ENCODE data around the gene AGAP1.

Gene AGAP1

DNA sequence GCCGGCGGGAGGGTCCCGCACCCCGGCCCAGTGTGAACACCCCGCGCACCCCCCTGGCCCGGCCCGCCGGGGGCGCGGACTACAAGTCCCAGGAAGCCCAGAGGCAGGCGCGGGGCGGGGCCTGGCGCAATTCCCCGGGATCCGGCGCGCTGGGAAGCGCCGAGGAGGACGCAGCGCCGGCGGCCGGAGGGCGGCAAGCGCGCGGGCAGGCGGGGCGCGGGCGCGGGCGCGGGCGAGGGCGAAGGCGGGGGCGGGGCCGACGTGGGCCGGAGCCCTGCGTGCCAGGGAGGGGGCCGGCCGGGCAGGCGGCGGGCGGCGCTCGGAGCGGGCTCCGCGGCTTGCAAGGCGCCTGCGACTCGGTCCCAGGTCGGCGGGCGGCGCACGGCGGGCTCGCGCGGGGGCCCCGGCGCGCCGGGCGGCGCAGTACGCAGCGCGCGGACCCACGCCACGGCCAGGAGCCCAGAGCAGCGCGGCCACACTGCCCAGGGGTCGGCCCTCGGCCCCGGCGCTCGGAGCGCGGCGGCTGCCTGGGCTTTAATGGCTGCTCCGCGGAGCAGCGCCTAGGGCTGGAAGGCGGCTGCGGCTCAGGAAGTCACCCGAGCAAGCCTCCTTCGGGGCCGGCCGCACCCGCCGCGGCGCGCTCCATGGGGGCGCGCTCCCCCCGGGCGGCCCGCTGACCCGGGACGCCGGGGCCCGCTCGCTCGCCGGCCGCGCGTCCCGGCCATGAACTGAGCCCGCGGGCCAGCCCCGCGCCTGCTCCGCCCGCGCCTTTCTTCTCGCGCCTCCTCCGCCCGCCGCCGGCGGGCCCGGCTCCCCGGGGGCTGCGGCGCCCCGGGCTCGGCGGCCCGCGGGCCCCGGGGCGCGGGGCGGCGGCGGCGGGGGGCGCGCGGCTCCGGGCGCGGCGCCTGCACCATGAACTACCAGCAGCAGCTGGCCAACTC, at the start of gene AGAP1:
TSS of gene AGAP1 (plus strand) at position 269 of the 941 bp plus-strand sequence.
- peak; percentile 68 for DNase-seq

GRCh38 chr2:235444101-235444597, 49.7 kb upstream of the AGAP1 start:
- DNase-seq: no peak

- no peak for DNase-seq
Observed at GRCh38 chr2:235445116-235445515, 48.7 kb upstream of the AGAP1 start.

- no peak for DNase-seq
Observed at GRCh38 chr2:235446082-235446481, 47.8 kb upstream of the AGAP1 start.

DNA sequence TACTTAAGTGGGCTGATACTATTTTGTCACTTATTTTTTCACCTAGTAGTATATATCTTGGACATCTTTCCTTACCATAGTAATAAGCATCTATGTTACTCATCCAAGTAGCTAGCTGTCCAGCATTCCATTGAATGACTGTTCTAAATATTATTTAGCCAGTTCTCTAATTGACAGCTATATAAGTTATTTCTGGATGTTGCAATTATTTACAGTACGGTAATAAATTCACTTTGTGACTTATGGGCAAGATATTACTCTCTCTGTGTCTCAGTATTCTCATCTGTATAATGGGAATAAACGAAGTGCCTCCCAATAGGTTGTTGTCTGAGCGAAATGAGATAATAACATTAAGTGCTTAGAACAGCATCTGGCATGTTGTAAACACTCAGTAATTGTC, 46.6 kb upstream of the AGAP1 start:
- DNase-seq: no peak

- no peak for DNase-seq
Observed at GRCh38 chr2:235449568-235449967, 44.3 kb upstream of the AGAP1 start.

DNA sequence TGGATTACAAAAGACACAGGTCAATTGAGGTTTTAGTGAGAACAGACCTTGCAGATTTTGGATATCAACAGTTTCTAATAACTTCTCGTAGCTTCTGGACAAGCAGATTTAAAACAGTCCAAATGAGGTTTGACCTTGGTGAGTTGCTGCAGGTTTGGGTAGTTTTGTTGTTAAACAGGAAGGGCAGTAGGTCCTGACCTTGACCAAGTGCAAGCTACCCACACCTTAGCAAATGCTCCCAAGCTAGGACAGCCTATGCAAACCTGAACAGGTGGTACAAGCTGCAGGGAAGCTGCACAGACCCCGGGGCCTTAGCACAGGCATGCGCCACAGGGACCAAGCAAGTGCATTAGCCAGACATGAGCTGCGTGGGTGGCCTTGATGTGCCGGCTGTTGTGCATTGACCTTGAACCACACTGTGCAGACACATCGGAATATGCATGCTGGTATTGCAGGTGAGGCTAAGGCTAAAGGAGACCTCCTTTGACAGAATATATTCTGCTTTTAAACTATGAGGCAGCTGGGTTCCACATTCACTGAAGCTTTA, 40.2 kb upstream of the AGAP1 start:
- DNase-seq: no peak

- DNase-seq: no peak
Observed at GRCh38 chr2:235458839-235459273, 35.0 kb upstream of the AGAP1 start.

- no peak for DNase-seq
Observed at GRCh38 chr2:235460548-235461047, 33.2 kb upstream of the AGAP1 start.

DNA sequence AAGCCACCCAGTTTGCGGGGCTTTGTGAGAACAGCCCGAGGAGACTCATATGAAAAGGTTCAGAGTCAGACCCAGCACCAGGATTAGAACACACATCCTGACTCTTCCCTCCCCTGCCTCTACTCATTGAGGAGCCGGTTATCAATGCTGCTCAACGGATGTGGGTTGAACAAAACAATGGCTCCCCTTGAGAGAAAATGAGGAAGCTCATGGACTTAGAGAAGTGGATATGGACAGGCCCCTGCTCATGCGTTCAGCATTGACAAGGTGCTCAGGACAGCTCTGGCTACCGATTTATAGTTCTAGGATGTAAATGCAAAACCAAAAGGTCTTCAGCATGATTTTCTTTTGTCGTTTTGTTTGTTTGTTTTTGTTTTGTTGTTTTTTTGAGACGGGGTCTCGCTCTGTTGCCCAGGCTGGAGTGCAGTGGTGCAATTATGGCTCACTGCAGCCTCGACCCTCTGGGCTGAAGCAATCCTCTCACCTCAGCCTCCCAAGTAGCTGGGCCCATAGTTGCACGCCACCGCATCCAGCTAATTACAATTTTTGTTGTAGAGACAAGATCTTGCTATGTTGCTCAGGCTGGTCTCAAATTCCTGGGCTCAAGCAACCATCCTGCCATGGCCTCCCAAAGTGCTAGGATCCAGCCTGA, 32.0 kb upstream of the AGAP1 start:
- no peak for DNase-seq

- DNase-seq: no peak
Observed at GRCh38 chr2:235462415-235462790, 31.4 kb upstream of the AGAP1 start.

GRCh38 chr2:235463893-235464292, 29.9 kb upstream of the AGAP1 start:
- no peak for DNase-seq

DNA sequence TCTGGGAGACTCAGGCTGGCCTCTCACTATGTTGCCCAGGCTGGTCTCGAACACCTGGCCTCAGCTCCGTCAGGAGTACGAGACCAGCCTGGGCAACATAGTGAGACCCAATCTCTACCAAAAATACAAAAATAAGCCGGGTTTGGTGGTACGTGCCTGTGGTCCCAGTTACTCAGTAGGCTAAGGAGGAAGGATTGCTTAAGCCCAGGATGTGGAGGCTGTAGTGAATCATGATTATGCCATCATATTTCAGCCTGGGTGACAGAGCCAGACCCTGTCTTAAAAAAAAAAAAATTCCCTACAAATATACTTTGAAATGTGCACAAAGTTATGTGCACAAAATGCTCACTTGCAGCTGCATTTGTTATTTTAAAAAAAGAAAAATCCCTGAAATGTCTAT, 26.3 kb upstream of the AGAP1 start:
- DNase-seq: no peak

DNA sequence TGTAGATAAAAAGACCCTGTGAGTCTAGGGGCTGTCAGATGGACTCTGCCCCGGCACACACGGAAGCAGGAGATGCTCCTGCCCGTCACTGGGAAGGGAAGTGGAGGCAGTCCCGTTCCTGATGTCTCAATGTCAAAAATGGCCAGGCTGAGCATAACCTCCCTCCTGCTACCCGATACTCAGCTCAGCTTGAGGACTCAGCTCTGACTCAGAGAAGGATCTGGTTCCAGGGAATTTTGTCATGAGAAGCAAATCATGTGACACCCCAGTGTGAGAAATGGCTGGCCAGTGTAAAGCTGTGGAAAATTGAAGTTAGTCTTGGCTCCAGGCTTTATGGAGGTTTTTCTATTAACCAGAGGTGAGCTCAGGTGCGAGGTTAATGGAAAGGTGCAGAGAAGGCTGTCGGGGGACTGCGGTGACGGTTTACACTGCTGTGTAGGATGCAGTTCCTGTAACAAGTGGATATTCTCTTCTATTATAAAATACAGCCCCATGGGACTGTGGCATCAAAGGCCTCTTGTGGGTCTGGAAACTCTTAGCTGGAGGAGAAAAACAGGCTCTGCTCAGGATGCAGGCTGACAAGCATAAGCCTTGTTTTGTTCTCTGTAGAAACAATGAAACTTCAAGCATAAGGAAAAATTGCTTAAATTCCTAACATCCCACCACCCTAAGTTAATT, 24.7 kb upstream of the AGAP1 start:
- no peak for DNase-seq

- DNase-seq: no peak
Observed at GRCh38 chr2:235471186-235471747, 22.6 kb upstream of the AGAP1 start.

GRCh38 chr2:235472443-235472842, 21.4 kb upstream of the AGAP1 start:
- DNase-seq: no peak

GRCh38 chr2:235478609-235479008, 15.2 kb upstream of the AGAP1 start:
- no peak for DNase-seq

DNA sequence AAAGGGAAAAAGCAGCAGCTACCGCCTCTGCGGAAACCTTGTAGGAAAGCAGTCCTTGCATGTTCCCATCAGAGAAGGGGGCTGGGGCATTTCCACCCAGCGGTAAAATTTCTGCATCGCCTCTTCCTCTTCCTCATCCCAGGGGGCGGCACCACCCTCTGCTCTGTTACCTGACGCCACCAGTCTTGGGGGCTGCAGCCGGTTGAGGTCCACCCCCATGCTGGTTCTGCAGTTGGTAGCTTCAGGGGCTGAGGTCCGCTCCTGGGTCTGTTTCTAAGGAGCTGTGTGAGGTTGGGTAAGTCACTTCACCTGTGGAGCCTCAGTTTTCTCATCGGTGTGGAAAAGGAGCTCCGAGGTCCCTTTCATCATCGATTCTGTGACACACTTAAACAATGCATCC, 14.2 kb upstream of the AGAP1 start:
- no peak for DNase-seq

DNA sequence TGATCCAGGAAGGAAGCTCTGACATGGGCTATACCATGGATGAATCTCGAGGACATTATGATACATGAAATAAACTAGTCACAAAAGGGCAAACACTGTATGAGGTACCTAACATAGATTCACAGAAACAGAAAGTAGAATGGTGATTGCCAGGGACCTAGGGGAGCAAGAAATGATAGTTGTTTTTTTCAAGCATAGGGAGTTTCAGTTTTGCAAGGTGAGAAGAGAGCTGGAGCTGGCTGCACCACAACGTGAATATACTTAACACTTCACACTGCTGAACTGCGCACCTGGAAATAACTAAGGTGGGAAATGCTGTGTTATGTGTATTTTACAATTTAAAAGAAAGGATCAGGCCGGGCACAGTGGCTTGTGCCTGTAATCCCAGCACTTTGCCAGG, 13.2 kb upstream of the AGAP1 start:
- no peak for DNase-seq

DNA sequence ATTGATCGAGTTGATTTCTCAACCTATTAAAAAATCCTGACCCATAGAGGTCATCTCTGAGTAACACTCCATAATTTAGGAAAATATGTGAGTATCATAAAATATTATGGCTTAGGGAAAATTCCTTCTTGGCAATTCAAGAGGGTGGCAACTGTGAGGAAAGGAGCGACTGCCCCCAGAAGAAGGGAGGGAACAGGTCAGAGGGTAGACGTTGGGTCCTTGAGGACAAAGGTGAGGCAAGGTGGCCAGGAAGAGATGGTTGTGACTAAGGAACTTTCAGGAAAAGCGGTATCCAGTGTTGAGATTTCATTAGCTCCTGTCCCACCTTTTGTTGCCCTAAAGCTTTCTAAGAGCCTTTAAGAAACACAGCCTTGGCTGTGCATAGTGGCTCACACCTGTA, 10.5 kb upstream of the AGAP1 start:
- no peak for DNase-seq

GRCh38 chr2:235485362-235485761, 8.5 kb upstream of the AGAP1 start:
- no peak for DNase-seq

DNA sequence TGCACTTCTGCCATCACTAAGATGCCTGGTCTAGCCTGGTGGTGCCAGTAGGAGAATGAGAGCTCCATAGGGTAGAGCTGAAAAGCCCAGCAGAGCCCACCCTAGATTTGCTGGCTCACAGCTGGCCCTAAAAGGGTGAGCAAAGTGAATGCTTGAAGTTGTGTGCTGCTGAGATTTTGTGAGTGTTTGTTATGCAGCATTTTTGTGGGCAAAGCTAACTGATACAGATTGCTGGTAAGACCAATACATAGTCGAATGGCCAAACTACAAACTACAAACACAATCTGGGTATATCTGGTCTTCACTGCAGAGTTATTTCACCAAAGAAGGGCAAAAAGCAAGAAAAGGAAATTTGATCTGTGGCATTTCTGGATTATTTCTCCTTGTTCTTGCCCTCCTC, 7.1 kb upstream of the AGAP1 start:
- no peak for DNase-seq

- DNase-seq: no peak
Observed at GRCh38 chr2:235489897-235490296, 3.9 kb upstream of the AGAP1 start.
